ENCODE results near the gene NLGN2.
A peak's percentile ranks its signal among the peaks of the same experiment; 100 is the strongest.
"Not testable (repeated sequence)": the region's sequence is repeated elsewhere in the genome, so short reads cannot be mapped to it uniquely, and the experiment has no call there.

Gene NLGN2

DNA sequence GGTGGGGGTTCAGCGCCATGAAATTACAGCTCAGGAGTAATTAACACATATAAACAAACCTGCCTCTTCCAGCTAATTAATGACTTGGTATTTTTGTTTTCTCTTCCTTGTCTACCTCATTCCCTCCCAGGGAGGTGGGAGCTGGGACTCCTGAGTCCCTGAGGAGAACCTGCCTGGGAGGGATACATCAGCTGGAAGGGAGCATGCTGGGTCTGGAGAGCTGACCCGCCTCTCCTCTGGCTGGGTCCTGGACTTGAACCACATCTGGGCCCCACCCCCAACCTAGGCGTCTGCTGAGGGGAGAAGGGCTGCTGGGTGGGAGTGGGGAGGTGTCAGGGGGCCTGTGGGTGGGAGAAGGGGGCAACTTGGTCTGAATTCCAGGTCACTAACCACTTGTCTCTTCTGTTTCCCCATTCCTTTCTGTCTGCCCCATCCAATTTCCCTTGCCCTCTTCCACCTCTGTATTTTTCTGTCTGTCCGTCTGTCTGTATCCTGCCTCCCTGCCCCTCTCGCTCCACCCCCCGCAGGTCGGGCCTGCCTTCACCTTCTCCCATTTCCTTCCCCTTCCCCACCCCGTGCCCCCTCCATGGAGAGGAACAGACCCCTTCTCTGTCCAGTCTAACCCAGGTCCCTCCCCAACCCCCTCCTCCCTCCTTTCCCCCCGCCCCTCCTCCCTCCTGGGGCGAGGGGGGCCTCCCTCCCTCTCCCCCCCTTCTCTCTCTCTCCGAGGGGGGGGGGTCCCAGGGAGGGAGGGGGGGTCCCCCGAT is at the start of gene NLGN2:
Gene NLGN2 (plus strand): TSS at position 361 of the 767 bp plus-strand sequence. CDS start 411 bp downstream, outside the sequence.
- no peak for DNase-seq

DNA sequence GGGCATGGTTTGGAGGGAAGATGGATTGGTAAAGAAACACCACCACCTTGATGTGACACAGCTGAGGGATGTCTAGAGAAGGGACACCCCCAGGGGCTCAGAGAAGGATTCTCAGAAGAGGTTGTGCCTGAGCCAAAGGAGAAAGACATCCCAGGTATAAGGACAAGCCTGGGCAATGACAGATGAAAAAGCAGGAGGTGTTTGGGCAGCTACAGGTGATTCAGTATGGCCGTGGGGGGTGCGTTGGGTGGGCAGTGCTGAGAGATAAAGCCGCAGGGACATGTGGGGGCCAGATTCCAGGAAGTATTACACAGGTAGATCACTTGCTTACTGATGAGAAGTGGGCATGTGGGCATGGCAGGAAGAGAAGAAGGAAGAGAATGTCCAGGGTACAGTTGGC is 45.7 kb upstream of the NLGN2 start:
- no peak for DNase-seq

DNA sequence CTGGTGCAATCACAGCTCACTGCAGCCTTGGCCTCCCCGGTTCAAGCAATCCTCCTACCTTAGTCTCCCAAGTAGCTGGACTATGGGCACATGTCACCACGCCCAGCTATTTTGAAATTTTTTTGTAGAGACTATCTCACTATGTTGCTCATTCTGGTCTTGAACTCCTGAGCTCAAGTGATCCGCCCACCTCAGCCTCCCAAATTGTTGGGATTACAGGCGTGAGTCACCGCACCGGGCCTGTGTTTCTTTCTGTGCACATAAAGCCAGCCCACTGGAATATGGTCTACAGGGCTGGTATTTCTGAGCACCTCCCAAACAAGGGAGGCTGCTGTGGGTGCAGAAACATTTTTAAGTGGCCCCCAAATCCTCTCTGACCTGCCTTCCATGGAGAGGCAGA is 44.3 kb upstream of the NLGN2 start:
- DNase-seq, result no peak

DNA sequence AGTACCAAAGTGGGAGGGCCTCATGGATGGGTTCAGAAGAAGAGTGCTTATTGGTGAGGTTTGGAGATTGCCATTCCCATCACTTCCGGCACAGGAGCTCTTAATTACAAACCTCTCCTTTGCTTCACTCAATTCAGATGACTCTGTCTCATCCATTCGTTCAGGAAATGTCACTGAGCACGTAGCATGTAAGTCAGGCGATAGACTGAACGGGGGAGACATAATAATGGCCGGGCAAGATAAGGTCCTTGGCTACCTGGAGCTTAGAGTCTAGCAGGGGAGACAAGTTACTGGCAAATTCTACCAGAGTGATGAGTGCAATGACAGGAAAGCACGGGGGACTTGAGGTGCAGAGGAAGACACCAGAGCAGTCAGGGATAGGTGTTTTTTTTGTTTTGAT is 41.7 kb upstream of the NLGN2 start:
- not testable (repeated sequence) for DNase-seq

DNA sequence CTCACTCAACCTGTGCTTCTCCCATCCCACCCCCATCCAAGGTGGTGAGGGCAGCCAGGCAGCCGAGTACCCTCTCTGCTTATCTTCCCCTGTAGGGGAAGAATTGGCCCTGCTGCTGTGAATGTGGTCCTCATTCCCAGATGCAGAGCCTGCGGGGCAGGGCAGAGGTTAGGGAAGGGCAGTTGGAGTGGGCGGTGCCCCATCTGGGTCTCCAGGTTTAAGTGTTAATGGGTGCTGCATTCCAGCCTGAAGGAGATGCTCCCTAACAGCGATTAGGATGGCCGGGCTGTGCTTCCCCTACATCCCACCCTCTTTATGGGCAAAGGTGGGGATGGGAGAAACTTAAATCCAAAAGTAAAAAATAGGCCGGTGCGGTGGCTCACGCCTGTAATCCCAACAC is 40.6 kb upstream of the NLGN2 start:
- DNase-seq, result no peak

DNA sequence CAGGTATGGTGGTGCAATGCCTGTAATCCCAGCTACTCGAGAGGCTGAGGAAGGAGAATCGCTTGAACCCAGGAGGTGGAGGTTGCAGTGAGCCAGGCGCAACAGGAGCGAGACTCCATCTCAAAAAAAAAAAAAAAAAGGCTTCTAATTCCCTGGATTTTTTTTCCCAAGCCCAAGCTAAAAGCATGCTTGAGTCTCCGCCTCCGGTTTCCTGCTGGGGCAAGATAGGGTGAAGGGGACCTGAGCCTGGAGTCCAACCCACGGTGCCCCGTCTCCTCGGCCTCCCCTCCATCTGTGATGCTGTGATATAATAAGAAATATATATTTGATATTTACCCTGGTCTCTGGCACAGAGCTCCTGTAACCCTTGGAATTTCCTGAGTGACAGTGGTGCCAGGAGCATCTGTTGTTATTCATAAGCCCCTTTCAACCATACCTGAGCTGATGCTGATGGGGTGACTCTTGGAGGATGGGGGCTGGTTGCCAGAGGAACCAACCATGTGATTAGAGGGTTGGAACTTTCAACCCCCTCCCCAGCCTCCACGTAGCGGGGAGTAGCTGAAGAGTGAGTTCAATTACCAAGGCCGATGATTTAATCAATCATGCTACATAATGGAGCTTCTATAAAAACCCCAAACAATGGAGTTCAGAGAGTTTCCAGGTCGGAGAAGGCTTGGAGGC is 39.6 kb upstream of the NLGN2 start:
- no peak for DNase-seq

DNA sequence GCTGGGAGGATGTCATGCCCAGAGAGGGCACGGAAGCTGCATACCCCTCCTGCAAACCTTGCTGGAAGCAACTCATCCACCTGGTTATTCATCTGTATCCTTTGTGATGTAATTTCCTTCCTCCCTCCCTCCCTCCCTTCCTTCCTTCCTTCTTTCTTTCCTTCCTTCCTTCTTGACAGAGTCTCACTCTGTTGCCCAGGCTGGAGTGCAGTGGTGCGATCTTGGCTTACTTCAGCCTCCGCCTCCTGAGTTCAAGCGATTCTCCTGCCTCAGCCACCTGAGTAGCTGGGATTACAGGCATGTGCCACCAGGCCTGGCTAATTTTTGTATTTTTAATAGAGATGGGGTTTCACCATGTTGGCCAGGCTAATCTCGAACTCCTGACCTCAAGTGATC is 39.0 kb upstream of the NLGN2 start:
- DNase-seq, result not testable (repeated sequence)

DNA sequence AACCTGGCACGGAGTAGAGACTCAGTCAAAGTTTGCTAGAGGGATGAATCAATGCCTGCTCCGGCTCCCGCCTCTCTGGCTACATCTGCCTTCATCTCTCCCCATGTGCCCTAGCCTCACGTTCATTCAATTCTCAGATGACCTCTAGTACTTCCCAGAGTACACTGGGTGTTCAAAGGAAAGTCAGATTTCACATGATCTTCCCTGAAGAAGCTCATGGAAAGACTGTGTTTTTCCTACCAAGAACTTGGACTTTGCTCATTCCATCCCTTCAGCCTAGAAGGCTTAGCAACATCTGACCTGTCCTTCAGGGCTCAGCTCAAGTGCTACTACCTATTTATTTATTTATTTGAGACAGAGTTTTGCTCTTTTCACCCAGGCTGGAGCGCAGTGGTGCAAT is 37.8 kb upstream of the NLGN2 start:
- no peak for DNase-seq

DNA sequence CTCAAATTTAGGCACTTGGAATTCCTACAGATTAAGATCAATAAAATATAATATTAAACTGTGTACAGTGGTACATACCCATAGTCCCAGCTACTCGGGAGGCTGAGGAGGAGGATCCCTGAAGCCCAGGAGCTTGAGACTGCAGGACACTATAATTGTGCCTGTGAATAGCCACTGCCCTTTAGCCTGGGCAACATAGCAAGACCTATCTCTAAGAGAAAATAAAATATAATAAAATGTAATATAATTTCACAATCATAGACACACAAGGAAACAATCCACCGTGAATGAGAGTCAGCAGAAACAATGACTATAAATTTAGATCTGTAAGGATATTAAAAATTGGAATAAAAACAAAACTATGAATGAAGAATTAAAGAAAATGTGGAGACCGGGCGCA is 36.8 kb upstream of the NLGN2 start:
- no peak for DNase-seq

DNA sequence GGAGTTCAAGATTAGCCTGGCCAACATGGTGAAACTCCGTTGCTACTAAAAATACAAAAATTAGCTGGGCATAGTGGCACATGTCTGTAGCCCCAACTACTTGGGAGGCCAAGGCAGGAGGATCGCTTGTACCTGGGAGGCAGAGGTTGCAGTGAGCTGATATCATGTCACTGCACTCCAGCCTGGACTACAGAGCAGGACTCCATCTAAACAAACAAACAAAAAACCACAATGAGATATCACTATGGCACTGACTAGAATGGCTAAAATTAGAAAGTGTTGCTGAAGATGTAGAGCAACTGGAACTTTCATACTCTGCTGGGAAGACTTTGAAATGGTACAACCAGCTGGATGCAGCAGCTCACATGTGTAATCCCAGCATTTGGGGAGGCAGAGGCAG is 33.3 kb upstream of the NLGN2 start:
- no peak for DNase-seq

DNA sequence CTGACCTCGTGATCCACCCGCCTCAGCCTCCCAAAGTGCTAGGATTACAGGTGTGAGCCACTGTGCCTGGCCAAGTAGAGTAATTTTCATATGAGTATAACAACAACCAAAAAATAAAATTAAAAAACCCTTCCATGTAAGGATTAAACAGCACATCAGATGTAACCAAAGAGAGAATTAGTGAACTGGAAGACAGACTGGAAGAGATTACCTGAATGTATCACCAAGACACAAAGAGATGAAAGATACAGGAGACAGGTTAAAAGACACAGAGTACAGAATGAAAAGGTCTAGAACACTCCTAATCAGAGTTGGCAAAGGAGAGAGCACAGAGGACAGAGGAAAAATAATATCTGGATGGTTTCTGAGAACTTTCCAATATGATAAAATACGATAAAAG is 28.5 kb upstream of the NLGN2 start:
- no peak for DNase-seq

DNA sequence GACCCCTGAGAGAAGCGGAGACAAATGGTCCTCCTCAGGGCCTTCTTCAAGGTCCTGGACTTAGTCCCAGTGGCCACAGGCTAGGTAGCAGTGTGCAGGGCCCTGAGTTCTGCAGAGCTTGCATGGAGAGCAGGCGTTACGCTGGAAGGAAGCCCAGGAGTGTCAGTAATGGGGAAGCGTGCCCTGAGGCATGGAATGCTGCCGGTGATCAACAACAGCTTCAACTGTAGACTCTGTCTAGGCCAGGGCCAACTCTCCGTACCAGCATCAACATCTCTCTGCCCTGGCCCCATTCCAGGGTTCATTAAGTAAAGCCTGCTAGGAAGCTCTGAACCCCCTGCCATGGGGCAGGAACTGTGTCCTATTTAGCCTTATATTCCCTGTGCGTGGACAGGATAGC is 27.3 kb upstream of the NLGN2 start:
- DNase-seq, result no peak

DNA sequence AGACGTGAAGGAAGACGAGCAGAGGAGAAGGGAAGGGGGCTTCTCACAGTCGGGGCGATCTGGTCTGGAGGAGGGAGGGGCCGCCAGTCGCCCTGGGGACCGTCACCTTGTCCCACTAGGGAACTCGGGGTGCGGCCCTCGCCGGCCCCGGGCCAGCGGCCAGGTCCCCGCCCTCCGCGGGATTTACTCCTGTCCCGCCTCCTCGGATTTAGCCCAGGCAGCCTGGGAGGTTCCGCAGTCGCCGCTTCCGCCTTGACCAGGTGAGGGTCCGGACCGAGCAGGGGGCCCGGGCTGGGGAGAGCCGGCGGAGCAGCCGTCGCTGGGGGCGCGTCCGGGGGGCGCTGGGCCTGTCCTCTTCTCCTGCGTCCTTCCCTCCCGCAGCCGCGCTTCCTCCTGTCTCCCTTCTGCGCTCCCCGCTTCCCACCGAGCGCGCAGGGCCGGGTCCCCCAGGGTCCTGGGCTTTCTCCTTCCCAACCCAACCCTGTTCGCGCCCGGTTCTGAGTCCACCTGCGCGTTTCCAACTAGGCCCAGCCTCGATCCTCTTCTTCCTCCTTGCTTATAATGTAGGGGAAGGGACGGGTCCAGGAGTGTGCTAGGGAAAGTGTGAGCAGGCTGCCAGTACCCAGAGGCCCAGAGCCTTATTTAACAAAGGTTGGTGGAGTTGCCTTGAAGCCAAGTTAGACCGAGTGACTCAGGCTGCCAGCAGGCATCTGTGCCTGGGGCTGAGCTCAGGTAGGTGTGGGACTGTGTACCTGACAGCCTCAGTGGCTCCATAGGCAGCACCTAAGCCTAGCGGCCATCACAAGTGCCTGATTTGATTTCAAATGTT is 26.6 kb upstream of the NLGN2 start, which contains the start of gene TNK1:
Gene TNK1 (plus strand): TSS at position 235 of the 829 bp plus-strand sequence. CDS start 1,838 bp downstream, outside the sequence.
- peak in 1 of 2 experiments; percentile 48 for DNase-seq

DNA sequence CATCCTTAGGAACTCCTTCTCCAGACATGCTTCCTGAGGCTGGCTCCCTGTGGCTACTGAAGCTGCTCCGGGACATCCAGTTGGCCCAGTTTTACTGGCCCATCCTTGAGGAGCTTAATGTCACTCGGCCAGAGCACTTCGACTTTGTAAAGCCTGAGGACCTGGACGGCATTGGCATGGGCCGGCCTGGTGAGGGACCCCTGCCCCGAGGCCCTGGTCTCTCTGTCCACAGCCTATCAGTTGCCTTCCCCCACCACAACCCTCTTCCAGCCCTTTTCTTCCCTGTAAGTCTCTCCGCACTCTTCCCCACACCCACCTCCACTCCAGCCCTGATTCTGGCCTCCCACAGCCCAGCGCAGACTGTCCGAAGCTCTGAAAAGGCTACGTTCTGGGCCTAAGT is 24.7 kb upstream of the NLGN2 start:
- no peak for DNase-seq

DNA sequence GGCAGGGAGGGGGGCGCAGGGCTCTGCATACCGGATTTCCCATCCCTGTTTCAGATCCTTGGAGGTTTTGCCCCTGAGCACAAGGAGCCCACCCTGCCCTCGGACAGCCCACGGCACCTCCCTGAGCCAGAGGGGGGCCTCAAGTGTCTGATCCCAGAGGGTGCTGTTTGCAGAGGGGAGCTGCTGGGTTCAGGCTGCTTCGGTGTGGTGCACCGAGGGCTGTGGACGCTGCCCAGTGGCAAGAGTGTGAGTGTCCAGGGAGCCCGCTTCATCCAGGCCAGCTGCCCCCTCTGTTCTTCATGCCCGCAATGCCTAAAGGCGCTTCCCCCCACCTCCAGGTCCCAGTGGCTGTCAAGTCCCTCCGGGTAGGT is 24.3 kb upstream of the NLGN2 start:
- DNase-seq, result no peak

DNA sequence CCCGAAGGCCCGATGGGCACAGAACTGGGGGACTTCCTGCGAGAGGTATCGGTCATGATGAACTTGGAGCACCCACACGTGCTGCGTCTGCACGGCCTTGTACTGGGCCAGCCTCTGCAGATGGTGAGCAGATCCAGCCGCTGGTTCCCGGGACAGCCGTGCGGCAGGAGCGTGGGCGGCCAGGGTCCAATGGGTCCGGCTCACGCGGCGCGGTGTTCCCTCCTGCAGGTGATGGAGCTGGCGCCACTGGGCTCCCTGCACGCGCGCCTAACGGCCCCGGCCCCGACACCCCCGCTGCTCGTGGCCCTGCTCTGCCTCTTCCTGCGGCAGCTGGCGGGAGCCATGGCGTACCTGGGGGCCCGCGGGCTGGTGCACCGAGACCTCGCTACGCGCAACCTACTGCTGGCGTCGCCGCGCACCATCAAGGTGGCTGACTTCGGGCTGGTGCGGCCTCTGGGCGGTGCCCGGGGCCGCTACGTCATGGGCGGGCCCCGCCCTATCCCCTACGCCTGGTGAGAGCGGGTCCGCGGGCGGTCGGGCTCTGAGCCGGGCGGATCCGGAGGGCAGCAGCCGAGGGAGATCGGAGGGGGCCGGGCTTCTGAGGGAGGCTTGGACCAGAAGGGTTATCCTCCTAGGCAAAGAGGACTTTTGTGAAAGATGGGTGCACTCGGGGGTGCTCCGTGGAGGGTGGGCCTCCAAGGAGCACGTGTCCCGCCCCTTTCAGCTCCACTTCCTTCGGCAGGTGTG is 23.7 kb upstream of the NLGN2 start:
- peak in 1 of 2 experiments; percentile 76 for DNase-seq

DNA sequence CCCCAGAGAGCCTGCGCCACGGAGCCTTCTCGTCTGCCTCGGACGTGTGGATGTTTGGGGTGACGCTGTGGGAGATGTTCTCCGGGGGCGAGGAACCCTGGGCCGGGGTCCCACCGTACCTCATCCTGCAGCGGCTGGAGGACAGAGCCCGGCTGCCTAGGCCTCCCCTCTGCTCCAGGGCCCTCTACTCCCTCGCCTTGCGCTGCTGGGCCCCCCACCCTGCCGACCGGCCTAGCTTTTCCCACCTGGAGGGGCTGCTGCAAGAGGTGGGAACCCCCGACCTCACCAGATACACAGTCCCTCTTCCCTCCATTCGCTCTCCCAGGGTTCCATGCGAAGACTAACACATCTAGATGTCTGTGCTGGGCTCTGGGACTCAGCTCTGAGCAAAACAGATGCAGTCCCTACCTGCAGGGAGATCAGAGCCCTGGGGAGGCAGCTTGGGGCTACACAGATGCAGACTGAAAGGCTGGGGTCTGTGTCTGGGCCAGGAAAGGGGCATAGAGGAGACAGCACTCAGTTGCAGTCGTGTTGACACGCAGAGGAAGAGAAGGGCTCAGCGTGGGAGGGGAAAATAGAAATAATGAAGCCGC is 23.1 kb upstream of the NLGN2 start:
- no peak for DNase-seq

DNA sequence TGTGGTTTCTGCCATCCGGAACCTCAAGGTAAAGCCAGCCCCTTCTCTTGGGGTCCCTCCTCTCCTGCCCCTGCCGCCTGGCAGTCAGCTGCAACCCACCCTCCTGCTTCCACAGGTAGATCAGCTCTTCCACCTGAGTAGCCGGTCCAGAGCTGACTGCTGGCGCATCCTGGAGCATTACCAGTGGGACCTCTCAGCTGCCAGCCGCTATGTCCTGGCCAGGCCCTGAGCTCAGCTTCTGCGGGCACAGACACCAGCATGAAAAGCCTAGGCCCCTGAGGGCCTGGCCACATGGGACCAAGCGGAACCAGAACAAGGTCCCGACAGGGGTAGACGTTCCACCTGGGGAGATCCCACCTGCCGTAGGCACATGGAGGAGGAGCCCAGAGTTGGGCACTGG is 18.8 kb upstream of the NLGN2 start:
- DNase-seq, result no peak

DNA sequence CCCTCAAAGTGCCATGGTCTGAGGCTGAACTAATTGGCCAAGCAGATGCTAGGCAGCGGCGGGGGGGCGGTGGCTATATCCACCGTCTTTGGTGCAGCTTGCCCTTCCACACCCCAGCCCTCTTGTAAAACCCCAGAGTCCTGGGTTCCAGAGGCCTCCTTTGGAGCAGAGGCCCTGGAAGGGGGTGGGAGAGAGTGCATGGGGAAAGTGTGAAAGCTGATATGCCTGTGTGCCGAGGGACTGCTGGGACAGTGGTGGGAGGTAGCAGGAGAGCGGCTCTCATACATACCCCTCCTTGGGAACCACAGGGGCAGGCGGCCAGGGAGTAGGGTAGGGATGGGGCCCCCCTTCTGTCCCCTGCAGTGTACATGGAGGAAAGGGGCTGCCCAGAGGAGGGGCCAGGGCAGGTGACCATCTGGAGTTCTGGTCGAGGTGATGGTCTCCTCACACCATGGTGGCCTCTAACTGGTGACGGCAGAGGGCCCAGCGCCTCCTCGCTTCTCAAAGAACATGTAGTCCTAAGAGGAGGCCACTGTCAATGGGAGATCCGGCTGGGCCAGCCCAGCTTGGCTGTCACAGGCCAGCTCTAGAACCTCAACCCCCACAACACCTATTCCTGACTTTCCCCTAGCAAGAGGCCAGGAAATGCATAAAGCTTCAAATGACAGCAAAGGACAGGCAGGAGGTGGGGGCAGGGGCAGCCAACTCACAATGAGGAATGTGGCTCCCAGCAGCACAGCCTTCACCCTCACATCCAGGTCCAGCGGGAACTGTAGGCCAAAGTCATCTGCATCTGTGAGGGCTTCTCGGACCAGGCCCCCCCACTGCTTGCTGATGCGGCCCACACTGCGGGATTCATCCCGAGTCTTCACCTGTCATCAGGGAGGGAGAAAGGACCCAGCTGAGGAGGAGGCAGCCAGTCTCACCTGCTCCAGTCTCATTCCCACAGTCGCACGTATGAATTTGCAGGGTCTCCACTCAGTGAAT is 17.4 kb upstream of the NLGN2 start:
- no peak for DNase-seq

DNA sequence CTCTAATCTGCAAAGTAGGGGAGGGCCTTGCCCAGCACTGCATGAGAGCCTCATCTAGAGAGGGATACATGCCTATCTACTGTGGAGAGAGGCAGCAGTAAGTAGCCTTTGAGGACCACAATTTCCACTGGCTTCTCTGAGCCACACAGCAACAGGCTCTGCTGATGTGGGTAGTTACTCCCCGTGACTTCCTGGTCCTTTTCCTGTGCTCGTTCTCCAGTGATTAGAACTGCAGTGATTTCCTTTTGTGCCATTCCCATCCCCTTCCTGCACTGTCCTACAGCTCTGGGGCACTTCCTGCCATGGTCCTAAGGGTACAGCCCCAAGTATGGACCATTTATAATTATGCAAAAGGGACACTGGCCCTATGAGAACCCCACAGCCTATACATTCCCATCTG is 16.3 kb upstream of the NLGN2 start:
- DNase-seq, result no peak

Measured in NCI-H526 (cell line).